Hepatocyte (in vitro differentiated cells): ENCODE measurements around the gene IKZF5.

Experiments used
- CTCF ChIP-seq: fragments of 200-600 bp; sonication (generic); IDR thresholded peaks from 2 replicates; pipeline ENCODE4 v1.5.1; 2016; ENCODE audit warnings: antibody characterized with exemption, mild to moderate bottlenecking; ENCODE audit not compliant: poor library complexity
- EZH2 ChIP-seq: fragments of 200-600 bp; sonication (generic); IDR thresholded peaks from 2 replicates; pipeline ENCODE4 v1.6.1; 2016; ENCODE audit warnings: antibody characterized with exemption, mild to moderate bottlenecking, borderline replicate concordance
- EZH2phosphoT487 ChIP-seq: fragments of 200-600 bp; sonication (generic); IDR thresholded peaks from one replicate; pipeline ENCODE4 v1.6.1; 2018; ENCODE audit warnings: antibody characterized with exemption, mild to moderate bottlenecking, low read depth, moderate library complexity; ENCODE audit not compliant: unreplicated experiment, severe bottlenecking

GRCh38 chr10:122949296-122949695, 59.3 kb downstream of the IKZF5 start:
- no peak for TF ChIP-seq CTCF
- no peak for TF ChIP-seq EZH2
- TF ChIP-seq EZH2phosphoT487: no peak
